A549 (cell line): ENCODE measurements around the gene FBN3. TPM values are rescaled to one million over a fixed set of nuclear protein-coding genes. Genes with fewer than 3 reads are reported as not detected.

Experiments used
- ATAC-seq, 2 experiments: fragments of 200-7000 bp in 1 of 2; fragments of >200 bp in 1 of 2; cut with Nextera tagmentation in 1 of 2; cut with Tn5 transposase in 1 of 2; 3 replicates each; pipeline versions ENCODE4 v1.8.0 to v1.9.1; 2018 to 2020; ENCODE audit warnings: mild to moderate bottlenecking in 1 of 2, moderate library complexity in 1 of 2
- CTCF ChIA-PET: fragments of 300-600 bp; sonication (Branson Sonifier 250); formaldehyde crosslinking; extraction: SDS; loops from one replicate; lab custom pipeline; 2021; ENCODE audit warnings: antibody characterized with exemption, inconsistent platforms; lab: Yijun Ruan, JAX
- POLR2A ChIA-PET: fragments of 350-600 bp; formaldehyde crosslinking; extraction: SDS; loops from one replicate; lab custom pipeline; 2021; ENCODE audit warnings: antibody characterized with exemption, inconsistent platforms; lab: Yijun Ruan, JAX
- DNase-seq, 2 experiments: peaks; one replicate each; pipeline versions ENCODE4 v3.0.0 to v3.0.0-alpha.2; 2011 to 2016; ENCODE audit warnings: low read depth in 1 of 2, low spot score in 1 of 2
- FAIRE-seq: peaks from 2 replicates; lab custom pipeline; 2011; peaks lifted over from hg19 to GRCh38; lab: Jason Lieb, UNC
- H3K27ac ChIP-seq, 2 experiments: fragments of >200 bp; sonication (Bioruptor Twin); formaldehyde crosslinking; 3 replicates each; pipeline ENCODE4 v1.5.1; 2016 to 2017
- H3K4me1 ChIP-seq: fragments of >200 bp; sonication (Bioruptor Twin); formaldehyde crosslinking; 3 replicates; pipeline ENCODE4 v1.6.1; 2016
- H3K4me2 ChIP-seq: fragments of >200 bp; sonication (Bioruptor Twin); formaldehyde crosslinking; 3 replicates; pipeline ENCODE4 v1.6.1; 2016
- H3K4me3 ChIP-seq: fragments of >200 bp; sonication (Bioruptor Twin); formaldehyde crosslinking; 3 replicates; pipeline ENCODE4 v1.5.1; 2016
- H3K9me3 ChIP-seq: fragments of >200 bp; sonication (Bioruptor Twin); formaldehyde crosslinking; 3 replicates; pipeline ENCODE4 v1.6.1; 2016
- CBX2 ChIP-seq: fragments of 200-600 bp; sonication (generic); IDR thresholded peaks from 2 replicates; pipeline ENCODE4 v1.6.1; 2016; ENCODE audit warnings: low read depth, mild to moderate bottlenecking, borderline replicate concordance
- CBX8 ChIP-seq: fragments of 200-600 bp; sonication (generic); IDR thresholded peaks from 2 replicates; pipeline ENCODE4 v1.6.1; 2016
- EHF ChIP-seq: fragments of 250-450 bp; sonication (Bioruptor Pico); IDR thresholded peaks from 2 replicates; pipeline ENCODE4 v1.5.0; 2020; ENCODE audit warnings: mild to moderate bottlenecking
- EP300 ChIP-seq, 2 experiments: fragments of >200 bp; sonication (Bioruptor Twin); formaldehyde crosslinking; IDR thresholded peaks; 2 replicates in 1 of 2; 3 replicates in 1 of 2; pipeline ENCODE4 v1.6.1; 2016 to 2017
- FOSL2 ChIP-seq, 2 experiments: fragments of 450-650 bp in 1 of 2; fragments of >200 bp in 1 of 2; sonication (Bioruptor Twin) in 1 of 2; formaldehyde crosslinking; IDR thresholded peaks; 2 replicates each; pipeline versions ENCODE4 v1.5.0 to v1.6.1; 2016 to 2020; ENCODE audit warnings: mild to moderate bottlenecking in 1 of 2, moderate library complexity in 1 of 2
- FOXS1 ChIP-seq: fragments of 250-450 bp; sonication (Bioruptor Pico); IDR thresholded peaks from 2 replicates; pipeline ENCODE4 v1.5.0; 2020; ENCODE audit warnings: mild to moderate bottlenecking, moderate library complexity
- HDAC2 ChIP-seq: fragments of 200-600 bp; sonication (generic); IDR thresholded peaks from 2 replicates; pipeline ENCODE4 v1.6.1; 2016
- HEYL ChIP-seq: fragments of 250-450 bp; sonication (Bioruptor Pico); IDR thresholded peaks from 2 replicates; pipeline ENCODE4 v1.8.0; 2021; ENCODE audit warnings: mild to moderate bottlenecking, moderate library complexity
- HOXB5 ChIP-seq: fragments of 250-450 bp; sonication (Bioruptor Pico); IDR thresholded peaks from 2 replicates; pipeline ENCODE4 v1.5.0; 2020; ENCODE audit warnings: mild to moderate bottlenecking, moderate library complexity
- JUNB ChIP-seq: fragments of >200 bp; sonication (Bioruptor Twin); formaldehyde crosslinking; IDR thresholded peaks from 2 replicates; pipeline ENCODE4 v1.6.1; 2016
- MAFK ChIP-seq: fragments of 450-650 bp; IDR thresholded peaks from 2 replicates; pipeline ENCODE4 v1.6.1; 2014; ENCODE audit not compliant: partially characterized antibody
- NR3C1 ChIP-seq: fragments of >200 bp; sonication (Bioruptor Twin); formaldehyde crosslinking; IDR thresholded peaks from 3 replicates; pipeline ENCODE4 v1.6.1; 2017
- PHF8 ChIP-seq: fragments of 200-600 bp; sonication (generic); IDR thresholded peaks from 2 replicates; pipeline ENCODE4 v1.6.1; 2016; ENCODE audit warnings: low read depth, mild to moderate bottlenecking, antibody characterized with exemption, moderate library complexity, borderline replicate concordance
- RAD21 ChIP-seq, 2 experiments: fragments of >200 bp in 1 of 2; sonication (Bioruptor Twin) in 1 of 2; formaldehyde crosslinking in 1 of 2; IDR thresholded peaks in 1 of 2; conservative IDR thresholded peaks in 1 of 2; 2 replicates in 1 of 2; 3 replicates in 1 of 2; pipeline ENCODE4 v1.6.1; 2012 to 2018; ENCODE audit warnings: inconsistent platforms in 1 of 2
- RNF2 ChIP-seq: fragments of 200-600 bp; sonication (generic); IDR thresholded peaks from 2 replicates; pipeline ENCODE4 v1.6.1; 2016; ENCODE audit warnings: low read depth, mild to moderate bottlenecking, antibody characterized with exemption, moderate library complexity, borderline replicate concordance
- TP53 ChIP-seq: fragments of 250-450 bp; sonication (Bioruptor Pico); IDR thresholded peaks from 2 replicates; pipeline ENCODE4 v1.5.0; 2021; ENCODE audit warnings: mild to moderate bottlenecking, moderate library complexity
- ZNF302 ChIP-seq: fragments of 250-450 bp; sonication (Bioruptor Pico); IDR thresholded peaks from 2 replicates; pipeline ENCODE4 v1.9.0; 2021; ENCODE audit warnings: inconsistent platforms, mild to moderate bottlenecking, moderate library complexity
- ZSCAN20 ChIP-seq: fragments of 250-450 bp; sonication (Bioruptor Pico); IDR thresholded peaks from 2 replicates; pipeline ENCODE4 v1.8.0; 2022; ENCODE audit warnings: mild to moderate bottlenecking, moderate library complexity
- WGBS: methylation state at CpG from one replicate; pipeline ENCODE4 v1.1.6; 2017; ENCODE audit errors: missing lambda C conversion rate; 5-methylcytosine and 5-hydroxymethylcytosine counted together
- polyA plus RNA-seq, 4 experiments: library from polyadenylated mRNA; depleted of rRNA in 3 of 4; stranded (reverse); fragments of >200 nt; fragmentation: RNase III in 1 of 4; extraction: RNeasy Plus Mini Kit Qiagen cat#74134 plus additional on column Dnase treatment in 1 of 4; gene quantifications; 2 replicates in 3 of 4; 3 replicates in 1 of 4; pipeline ENCODE4 v1.2.3, GENCODE V29; 2011 to 2017
- TF ChIP-seq, protein P1 (sequence below): fragments of 250-450 bp; sonication (Bioruptor Pico); IDR thresholded peaks from 2 replicates; pipeline ENCODE4 v1.5.0; 2020; ENCODE audit warnings: low read depth, mild to moderate bottlenecking, moderate library complexity
- TF ChIP-seq, protein P2 (sequence below): fragments of 150-350 bp; IDR thresholded peaks from 2 replicates; pipeline ENCODE4 v1.6.1; 2014; ENCODE audit warnings: low read depth, mild to moderate bottlenecking, low read length
- TF ChIP-seq, protein P3 (sequence below): IDR thresholded peaks from 2 replicates; pipeline ENCODE4 v1.6.1; 2012; ENCODE audit warnings: low read depth, borderline replicate concordance
- TF ChIP-seq, protein P4 (sequence below): IDR thresholded peaks from 2 replicates; pipeline ENCODE4 v1.6.1; 2012
- TF ChIP-seq, protein P5 (sequence below): fragments of >200 bp; sonication (Bioruptor Twin); formaldehyde crosslinking; IDR thresholded peaks from 3 replicates; pipeline ENCODE4 v1.6.1; 2016
- TF ChIP-seq, protein P6 (sequence below): fragments of >200 bp; sonication (Bioruptor Twin); formaldehyde crosslinking; IDR thresholded peaks from 3 replicates; pipeline ENCODE4 v1.5.1; 2016
- TF ChIP-seq, protein P7 (sequence below): fragments of 450-650 bp; IDR thresholded peaks from 2 replicates; pipeline ENCODE4 v1.6.1; 2014; ENCODE audit warnings: antibody characterized with exemption

The FBN3 gene
- polyA plus RNA-seq, 2 of the 4 experiments (the other 2 are of a cell fraction) = not detected

DNA sequence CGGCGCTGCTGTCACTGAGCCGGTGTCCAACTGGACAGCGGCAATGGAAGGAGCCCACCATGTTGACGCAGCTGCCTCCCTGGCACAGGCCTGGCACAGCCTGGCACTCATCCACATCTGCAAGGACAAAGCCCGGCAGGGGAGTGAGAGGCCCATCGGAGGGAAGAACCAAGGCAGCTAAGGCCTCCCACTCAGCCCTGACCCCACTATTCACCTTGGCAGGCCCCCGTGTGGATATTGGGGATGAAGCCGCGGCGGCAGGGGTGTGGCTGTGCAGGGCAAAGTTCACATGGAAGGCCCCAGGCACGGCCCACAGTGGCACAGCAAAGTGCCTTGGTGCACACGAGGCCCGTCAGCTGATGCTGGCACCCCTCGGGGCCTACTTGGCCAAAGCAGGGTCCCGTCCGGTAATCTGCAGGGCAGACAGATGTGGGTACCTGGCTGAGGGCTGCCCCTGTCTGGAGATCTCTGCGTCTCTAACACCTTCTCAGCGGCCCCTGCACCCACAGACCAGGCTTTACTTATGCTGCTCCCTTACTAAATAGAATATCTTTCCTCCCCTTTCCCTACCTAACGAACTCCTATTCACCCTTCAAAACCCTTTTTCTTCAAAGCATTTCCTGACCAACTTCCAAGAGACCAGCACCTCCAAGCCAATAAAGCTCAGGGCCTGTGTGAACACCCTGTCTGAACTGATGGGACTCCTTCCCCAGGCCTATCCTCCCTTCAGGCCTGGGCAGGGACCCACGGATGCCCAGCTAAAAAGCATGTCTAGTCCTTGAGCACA, 7.5 kb downstream of the FBN3 start:
- Histone ChIP-seq H3K9me3 (no peaks in the 10 kb centered on the region), H3K4me1 (no peaks in the 10 kb centered on the region), H3K4me2 (no peak overlapping the region), H3K27ac (no peak overlapping the region), H3K4me3 (no peak overlapping the region)
- no peak for DNase-seq
- TF ChIP-seq RNF2 (no peak), NR3C1 (no peak), MAFK (no peak), FOSL2 (IDR thresholded peaks at IDR 0.05) (no peak), FOSL2 (CRISPR knock-in tag; IDR thresholded peaks at IDR 0.05) (no peak), TP53 (CRISPR knock-in tag) (no peak)
- TF ChIP-seq, protein P1, sequence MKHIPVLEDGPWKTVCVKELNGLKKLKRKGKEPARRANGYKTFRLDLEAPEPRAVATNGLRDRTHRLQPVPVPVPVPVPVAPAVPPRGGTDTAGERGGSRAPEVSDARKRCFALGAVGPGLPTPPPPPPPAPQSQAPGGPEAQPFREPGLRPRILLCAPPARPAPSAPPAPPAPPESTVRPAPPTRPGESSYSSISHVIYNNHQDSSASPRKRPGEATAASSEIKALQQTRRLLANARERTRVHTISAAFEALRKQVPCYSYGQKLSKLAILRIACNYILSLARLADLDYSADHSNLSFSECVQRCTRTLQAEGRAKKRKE (CRISPR knock-in tag) = no peak
- TF ChIP-seq, protein P2, sequence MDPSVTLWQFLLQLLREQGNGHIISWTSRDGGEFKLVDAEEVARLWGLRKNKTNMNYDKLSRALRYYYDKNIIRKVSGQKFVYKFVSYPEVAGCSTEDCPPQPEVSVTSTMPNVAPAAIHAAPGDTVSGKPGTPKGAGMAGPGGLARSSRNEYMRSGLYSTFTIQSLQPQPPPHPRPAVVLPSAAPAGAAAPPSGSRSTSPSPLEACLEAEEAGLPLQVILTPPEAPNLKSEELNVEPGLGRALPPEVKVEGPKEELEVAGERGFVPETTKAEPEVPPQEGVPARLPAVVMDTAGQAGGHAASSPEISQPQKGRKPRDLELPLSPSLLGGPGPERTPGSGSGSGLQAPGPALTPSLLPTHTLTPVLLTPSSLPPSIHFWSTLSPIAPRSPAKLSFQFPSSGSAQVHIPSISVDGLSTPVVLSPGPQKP = no peak
- TF ChIP-seq, protein P3, sequence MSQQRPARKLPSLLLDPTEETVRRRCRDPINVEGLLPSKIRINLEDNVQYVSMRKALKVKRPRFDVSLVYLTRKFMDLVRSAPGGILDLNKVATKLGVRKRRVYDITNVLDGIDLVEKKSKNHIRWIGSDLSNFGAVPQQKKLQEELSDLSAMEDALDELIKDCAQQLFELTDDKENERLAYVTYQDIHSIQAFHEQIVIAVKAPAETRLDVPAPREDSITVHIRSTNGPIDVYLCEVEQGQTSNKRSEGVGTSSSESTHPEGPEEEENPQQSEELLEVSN = no peak
- TF ChIP-seq, protein P4, sequence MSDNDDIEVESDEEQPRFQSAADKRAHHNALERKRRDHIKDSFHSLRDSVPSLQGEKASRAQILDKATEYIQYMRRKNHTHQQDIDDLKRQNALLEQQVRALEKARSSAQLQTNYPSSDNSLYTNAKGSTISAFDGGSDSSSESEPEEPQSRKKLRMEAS = no peak
- ATAC-seq = no peak
- WGBS = 77% methylated on average over 16 of the region's 21 CpGs
- CTCF ChIA-PET = interaction anchor here (1.0 kb wide), 1 partner anchor 25 kb away, joined by 3 read pairs; no protein-coding TSS in a partner anchor
- POLR2A ChIA-PET = no interaction called here
- no peak for FAIRE-seq

DNA sequence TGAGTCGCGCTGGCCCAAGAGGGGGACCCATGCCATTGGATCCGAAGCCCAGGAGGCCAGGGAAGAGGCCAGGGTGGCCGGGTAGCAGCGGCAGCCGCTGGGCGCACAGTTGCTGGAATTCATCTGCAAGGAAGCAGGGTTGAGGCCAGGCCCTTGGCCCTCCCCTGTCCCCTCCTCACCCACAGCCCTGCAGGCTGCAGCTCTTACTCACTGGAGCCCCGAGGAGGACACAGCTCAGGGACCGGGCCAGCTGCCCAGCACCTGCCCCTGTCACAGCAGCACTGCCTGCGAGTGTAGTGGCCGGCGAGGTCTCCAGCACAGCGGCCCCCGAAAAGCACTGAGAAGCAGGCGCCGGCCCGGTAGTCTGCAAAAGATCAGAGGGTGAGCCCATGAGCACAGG, 11.2 kb downstream of the FBN3 start:
- DNase-seq (no peak), ATAC-seq (no peak), FAIRE-seq (no peak)
- Histone ChIP-seq H3K4me2 (no peak overlapping the region), H3K4me1 (no peaks in the 10 kb centered on the region), H3K4me3 (no peak overlapping the region), H3K9me3 (no peaks in the 10 kb centered on the region), H3K27ac (no peak overlapping the region)
- TF ChIP-seq EP300 (IDR thresholded peaks at IDR 0.05) (no peak), HOXB5 (CRISPR knock-in tag) (no peak), JUNB (no peak), ZSCAN20 (CRISPR knock-in tag) (no peak), HEYL (CRISPR knock-in tag) (no peak), ZNF302 (CRISPR knock-in tag) (no peak), FOXS1 (CRISPR knock-in tag) (no peak), RAD21 (conservative IDR thresholded peaks at IDR 0.05 in 1 of 2, IDR thresholded peaks at IDR 0.05 in 1 of 2) (no peak), EHF (CRISPR knock-in tag) (no peak), CBX2 (no peak), HDAC2 (no peak), PHF8 (no peak), TP53 (CRISPR knock-in tag) (no peak), CBX8 (no peak), RNF2 (no peak)
- TF ChIP-seq, protein P5, sequence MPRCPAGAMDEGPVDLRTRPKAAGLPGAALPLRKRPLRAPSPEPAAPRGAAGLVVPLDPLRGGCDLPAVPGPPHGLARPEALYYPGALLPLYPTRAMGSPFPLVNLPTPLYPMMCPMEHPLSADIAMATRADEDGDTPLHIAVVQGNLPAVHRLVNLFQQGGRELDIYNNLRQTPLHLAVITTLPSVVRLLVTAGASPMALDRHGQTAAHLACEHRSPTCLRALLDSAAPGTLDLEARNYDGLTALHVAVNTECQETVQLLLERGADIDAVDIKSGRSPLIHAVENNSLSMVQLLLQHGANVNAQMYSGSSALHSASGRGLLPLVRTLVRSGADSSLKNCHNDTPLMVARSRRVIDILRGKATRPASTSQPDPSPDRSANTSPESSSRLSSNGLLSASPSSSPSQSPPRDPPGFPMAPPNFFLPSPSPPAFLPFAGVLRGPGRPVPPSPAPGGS = no peak
- TF ChIP-seq, protein P1 (CRISPR knock-in tag) = no peak
- TF ChIP-seq, protein P6, sequence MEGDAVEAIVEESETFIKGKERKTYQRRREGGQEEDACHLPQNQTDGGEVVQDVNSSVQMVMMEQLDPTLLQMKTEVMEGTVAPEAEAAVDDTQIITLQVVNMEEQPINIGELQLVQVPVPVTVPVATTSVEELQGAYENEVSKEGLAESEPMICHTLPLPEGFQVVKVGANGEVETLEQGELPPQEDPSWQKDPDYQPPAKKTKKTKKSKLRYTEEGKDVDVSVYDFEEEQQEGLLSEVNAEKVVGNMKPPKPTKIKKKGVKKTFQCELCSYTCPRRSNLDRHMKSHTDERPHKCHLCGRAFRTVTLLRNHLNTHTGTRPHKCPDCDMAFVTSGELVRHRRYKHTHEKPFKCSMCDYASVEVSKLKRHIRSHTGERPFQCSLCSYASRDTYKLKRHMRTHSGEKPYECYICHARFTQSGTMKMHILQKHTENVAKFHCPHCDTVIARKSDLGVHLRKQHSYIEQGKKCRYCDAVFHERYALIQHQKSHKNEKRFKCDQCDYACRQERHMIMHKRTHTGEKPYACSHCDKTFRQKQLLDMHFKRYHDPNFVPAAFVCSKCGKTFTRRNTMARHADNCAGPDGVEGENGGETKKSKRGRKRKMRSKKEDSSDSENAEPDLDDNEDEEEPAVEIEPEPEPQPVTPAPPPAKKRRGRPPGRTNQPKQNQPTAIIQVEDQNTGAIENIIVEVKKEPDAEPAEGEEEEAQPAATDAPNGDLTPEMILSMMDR = no peak
- TF ChIP-seq, protein P7, sequence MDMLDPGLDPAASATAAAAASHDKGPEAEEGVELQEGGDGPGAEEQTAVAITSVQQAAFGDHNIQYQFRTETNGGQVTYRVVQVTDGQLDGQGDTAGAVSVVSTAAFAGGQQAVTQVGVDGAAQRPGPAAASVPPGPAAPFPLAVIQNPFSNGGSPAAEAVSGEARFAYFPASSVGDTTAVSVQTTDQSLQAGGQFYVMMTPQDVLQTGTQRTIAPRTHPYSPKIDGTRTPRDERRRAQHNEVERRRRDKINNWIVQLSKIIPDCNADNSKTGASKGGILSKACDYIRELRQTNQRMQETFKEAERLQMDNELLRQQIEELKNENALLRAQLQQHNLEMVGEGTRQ = no peak
- TF ChIP-seq, protein P2 = no peak
- CTCF ChIA-PET = interaction anchor here (1.6 kb wide), 1 partner anchor 21 kb away, joined by 3 read pairs; no protein-coding TSS in a partner anchor
- 87% methylated on average over 13 of the region's 17 CpGs for WGBS
- POLR2A ChIA-PET = no interaction called here
